ENCODE data around the gene CRYGB.

The CRYGB gene, protein sequence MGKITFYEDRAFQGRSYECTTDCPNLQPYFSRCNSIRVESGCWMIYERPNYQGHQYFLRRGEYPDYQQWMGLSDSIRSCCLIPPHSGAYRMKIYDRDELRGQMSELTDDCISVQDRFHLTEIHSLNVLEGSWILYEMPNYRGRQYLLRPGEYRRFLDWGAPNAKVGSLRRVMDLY

DNA sequence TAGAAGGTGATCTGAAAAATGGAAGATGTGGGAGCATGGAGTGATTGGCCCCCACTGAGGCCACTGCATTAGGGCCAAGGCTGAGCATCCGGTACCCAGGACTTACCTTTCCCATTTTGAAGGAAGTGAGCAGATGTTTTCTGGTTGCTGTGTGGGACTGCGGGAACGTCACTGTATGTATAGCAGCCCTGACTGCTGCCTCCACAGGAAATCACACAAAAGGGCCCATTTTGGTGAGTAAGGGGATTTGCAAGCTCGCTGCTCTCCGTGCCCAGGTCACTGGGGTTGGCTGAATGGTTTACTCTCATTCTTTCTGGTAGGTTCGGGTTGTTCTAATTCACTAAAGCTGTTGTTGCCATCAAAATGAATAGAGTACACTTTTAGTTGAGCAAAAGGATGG, at the start of gene CRYGB:
Gene CRYGB (minus strand): TSS at position 153 of the 400 bp plus-strand sequence. CDS start 38 bp downstream, at position 115.
- DNase-seq (ENCODE audit: low read depth in 2 of 2): no peak

- DNase-seq (ENCODE audit: low read depth in 2 of 2): no peak
Observed at GRCh38 chr2:208195531-208195930, 49.6 kb upstream of the CRYGB start.

DNA sequence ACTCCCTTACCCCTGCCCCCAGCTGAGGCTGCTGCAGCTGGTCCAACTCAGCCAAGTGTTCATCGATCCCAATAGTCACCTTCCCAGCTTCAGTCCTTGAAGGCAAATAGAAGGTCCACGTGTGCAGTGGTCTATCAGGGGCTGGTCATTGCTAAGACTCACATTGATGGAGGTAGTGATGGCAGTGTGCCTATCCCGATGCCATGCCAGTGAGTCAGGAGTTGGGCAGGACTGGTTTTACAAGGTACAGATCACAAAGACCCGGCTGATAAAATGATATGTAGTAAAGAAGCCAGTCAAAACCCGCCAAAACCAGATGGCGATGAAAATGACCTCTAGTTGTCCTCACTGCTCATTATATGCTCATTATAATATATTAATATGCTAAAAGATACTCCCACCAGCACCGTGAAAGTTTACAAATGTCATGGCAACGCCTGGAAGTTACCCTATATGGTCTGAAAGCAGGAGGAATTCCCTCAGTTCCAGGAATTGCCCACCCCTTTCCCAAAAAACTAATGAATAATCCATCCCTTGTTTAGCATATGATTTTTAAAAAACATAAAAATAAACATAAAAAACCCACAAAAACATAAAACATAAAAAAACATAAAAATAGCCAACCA, 46.8 kb upstream of the CRYGB start:
- no peak for DNase-seq (ENCODE audit: low read depth in 2 of 2)

- no peak for DNase-seq (ENCODE audit: low read depth in 2 of 2)
Observed at GRCh38 chr2:208189810-208190503, 44.0 kb upstream of the CRYGB start, which contains the start of gene C2orf80. C2orf80 (minus strand) TSS chr2:208190030; CDS start chr2:208186986, 3,044 bp downstream.

GRCh38 chr2:208189069-208189809, 43.3 kb upstream of the CRYGB start:
- no peak for DNase-seq (ENCODE audit: low read depth in 2 of 2)

- no peak for DNase-seq (ENCODE audit: low read depth in 2 of 2)
Observed at GRCh38 chr2:208186893-208187292, 40.9 kb upstream of the CRYGB start.

DNA sequence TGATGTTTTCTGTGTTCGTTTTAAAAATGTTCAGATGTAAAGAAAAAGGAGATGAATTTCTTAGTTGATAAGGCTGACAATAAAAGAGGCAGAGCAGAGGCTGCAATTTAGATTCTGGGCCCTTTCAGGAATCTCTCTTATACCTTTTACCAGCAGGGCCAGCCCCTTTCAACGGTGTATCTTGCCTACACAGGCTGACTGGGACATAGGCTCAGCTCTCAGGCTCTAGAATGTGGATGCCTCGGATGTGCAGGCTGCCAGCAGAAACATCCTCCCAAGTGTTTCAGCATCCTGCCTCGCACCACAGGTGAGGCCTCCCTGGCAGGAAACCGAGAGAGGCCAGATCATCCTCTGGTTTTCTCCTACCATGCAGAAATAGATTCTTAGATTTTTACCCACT, 40.5 kb upstream of the CRYGB start:
- DNase-seq (ENCODE audit: low read depth in 2 of 2): no peak

DNA sequence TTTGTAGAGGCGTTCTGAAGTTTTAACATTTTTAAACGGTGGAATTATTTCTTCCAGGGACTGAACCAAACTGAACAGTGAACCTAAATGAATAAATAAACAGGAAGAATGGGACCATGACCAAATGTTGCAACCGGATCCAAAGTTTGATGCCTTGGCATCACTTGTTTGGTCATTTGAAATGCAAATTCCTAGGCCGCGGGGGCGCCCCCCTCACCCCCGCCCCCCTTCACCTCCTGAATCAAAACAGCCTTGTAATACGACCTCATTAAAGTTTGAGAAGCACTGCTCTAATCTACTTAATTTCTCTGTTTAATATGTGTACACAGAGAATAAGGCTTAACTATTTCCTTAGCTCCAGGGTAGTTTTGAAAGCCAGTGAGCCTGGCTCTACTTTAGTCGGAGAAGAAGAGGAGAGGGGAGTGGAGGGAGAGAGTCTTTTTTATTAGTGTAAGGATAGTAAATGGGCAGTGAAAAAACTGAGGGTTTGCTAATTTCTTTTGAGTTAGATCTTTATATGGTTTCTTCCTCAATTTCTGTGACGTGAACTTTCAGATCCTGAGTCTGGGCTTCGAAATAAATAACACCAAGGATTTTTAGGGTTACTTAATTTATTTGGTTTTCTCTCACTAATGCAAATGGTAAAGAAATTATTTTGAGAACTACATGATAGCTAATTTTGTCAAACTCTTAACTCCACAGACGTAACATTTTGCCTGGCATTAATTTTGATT, 38.2 kb upstream of the CRYGB start:
- no peak for DNase-seq (ENCODE audit: low read depth in 2 of 2)

- no peak for DNase-seq (ENCODE audit: low read depth in 2 of 2)
Observed at GRCh38 chr2:208183526-208183925, 37.6 kb upstream of the CRYGB start.

GRCh38 chr2:208182835-208183234, 36.9 kb upstream of the CRYGB start:
- no peak for DNase-seq (ENCODE audit: low read depth in 2 of 2)

- no peak for DNase-seq (ENCODE audit: low read depth in 2 of 2)
Observed at GRCh38 chr2:208179028-208179609, 33.2 kb upstream of the CRYGB start.

- no peak for DNase-seq (ENCODE audit: low read depth in 2 of 2)
Observed at GRCh38 chr2:208175840-208176153, 29.8 kb upstream of the CRYGB start.

- DNase-seq (ENCODE audit: low read depth in 2 of 2): peak; percentile 30 to 53
Observed at GRCh38 chr2:208175069-208175839, 29.3 kb upstream of the CRYGB start.

- no peak for DNase-seq (ENCODE audit: low read depth in 2 of 2)
Observed at GRCh38 chr2:208174144-208174543, 28.2 kb upstream of the CRYGB start.

- DNase-seq (ENCODE audit: low read depth in 2 of 2): no peak
Observed at GRCh38 chr2:208172125-208172524, 26.2 kb upstream of the CRYGB start.

- DNase-seq (ENCODE audit: low read depth in 2 of 2): no peak
Observed at GRCh38 chr2:208164951-208165755, 19.2 kb upstream of the CRYGB start.

GRCh38 chr2:208163489-208163888, 17.5 kb upstream of the CRYGB start, which contains the start of gene CRYGA:
CRYGA (minus strand) TSS chr2:208163589; CDS start chr2:208163556, 33 bp downstream.
- no peak for DNase-seq (ENCODE audit: low read depth in 2 of 2)

DNA sequence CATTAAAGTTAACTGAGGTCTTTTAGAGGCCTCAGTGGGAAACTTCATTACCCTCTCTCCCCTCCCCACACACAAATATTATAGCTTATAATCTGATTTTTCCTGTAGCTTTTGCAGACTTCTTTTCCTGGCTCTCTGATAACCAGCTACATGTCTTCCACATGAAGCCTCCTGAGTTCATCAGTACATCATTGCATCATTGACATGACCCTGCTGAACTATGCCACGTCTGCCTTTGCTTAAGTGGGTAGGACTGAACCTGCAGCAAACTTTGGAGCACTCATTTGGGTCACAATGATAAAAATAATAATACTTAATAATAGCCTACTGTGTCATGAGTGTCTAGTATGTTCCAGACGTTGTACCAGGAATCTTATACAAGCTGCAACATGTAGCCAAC, 10.5 kb upstream of the CRYGB start:
- no peak for DNase-seq (ENCODE audit: low read depth in 2 of 2)

DNA sequence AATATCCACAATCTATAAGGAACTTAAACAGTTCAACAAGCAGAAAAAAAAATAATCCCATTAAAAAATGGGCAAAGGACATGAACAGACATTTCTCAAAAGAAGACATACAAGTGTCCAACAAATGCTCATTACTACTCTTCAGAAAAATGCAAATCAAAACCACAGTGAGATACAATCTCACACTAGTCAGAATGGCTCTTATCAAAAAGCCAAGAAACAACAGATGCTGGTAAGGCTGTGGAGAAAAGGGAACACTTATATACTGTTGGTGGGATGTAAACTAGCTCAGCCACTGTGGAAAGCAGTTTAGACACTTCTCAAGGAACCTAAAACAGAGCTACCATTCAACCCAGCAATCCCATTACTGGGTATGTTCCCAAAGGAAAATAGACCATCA, 7.2 kb upstream of the CRYGB start:
- no peak for DNase-seq (ENCODE audit: low read depth in 2 of 2)

- no peak for DNase-seq (ENCODE audit: low read depth in 2 of 2)
Observed at GRCh38 chr2:208150956-208151355, 5.0 kb upstream of the CRYGB start.
